Right atrium auricular region (tissue), 2 donors: Measurements from ENCODE around the gene KIF2C. TPM values are rescaled to one million over a fixed set of nuclear protein-coding genes. Genes with fewer than 3 reads are reported as not detected.

ENCODE experiments used
- DNase-seq: peaks from one replicate; pipeline ENCODE4 v3.0.0-alpha.2; 2019; ENCODE audit warnings: low spot score
- H3K27ac ChIP-seq, 2 donors: fragments of 200-600 bp; sonication (generic); 1 replicate in 1 of 2; 2 replicates in 1 of 2; pipeline ENCODE4 v1.5.1; 2016 to 2019
- H3K27me3 ChIP-seq, 2 donors: fragments of 200-600 bp; sonication (generic); one replicate each; pipeline versions ENCODE4 v1.5.1 to v1.6.0; 2017 to 2019
- H3K36me3 ChIP-seq: fragments of 200-600 bp; sonication (generic); one replicate; pipeline ENCODE4 v1.5.1; 2016
- H3K4me1 ChIP-seq, 2 donors: fragments of 200-600 bp; sonication (generic); one replicate each; pipeline versions ENCODE4 v1.5.1 to v1.6.0; 2017 to 2019
- H3K4me3 ChIP-seq, 2 donors: fragments of 200-600 bp; sonication (generic); 1 replicate in 1 of 2; 2 replicates in 1 of 2; pipeline ENCODE4 v1.5.1; 2017 to 2019; ENCODE audit warnings: mild to moderate bottlenecking in 1 of 2, moderate library complexity in 1 of 2
- H3K9me3 ChIP-seq, 2 donors: fragments of 200-600 bp; sonication (generic); one replicate each; pipeline ENCODE4 v1.5.1; 2019
- total RNA-seq, 2 donors: library from RNA; depleted of rRNA; stranded (reverse); fragments of >200 nt; gene quantifications; one replicate each; pipeline ENCODE4 v1.1.0, GENCODE V29; 2016
- TF ChIP-seq, protein P1 (sequence below), 2 donors: fragments of 200-600 bp; sonication (generic); IDR thresholded peaks; one replicate each; pipeline ENCODE4 v1.5.1; 2019; ENCODE audit warnings: antibody characterized with exemption in 2 of 2

The KIF2C gene
- total RNA-seq, 2 donors from 2014 or later, result 0.67 to 1.3 TPM

DNA sequence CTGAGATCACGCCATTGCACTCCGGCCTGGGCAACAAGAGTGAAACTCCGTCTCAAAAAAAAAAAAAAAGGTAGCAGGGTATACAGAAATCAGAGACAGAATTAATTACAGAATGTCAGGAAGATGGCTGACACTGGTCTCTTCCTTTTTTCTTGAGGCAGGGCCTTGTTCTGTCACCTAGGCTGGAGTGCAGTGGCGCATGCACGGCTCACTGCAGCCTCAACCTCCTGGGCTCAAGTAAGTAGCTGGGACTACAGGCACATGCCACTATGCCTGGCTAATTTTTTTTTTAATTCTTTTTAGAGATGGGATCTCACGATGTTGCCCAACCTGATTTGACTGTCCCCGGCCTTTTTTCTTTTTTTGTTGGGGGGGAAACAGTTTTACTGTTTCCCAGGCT is 25.1 kb upstream of the KIF2C start:
- no peak overlapping the region for H3K4me3 ChIP-seq
- no peak overlapping the region for H3K27ac ChIP-seq
- H3K27me3 ChIP-seq, result no peaks in the 10 kb centered on the region
- peaks cover 0 to 6% of the 10 kb centered on the region in 2 donors for H3K4me1 ChIP-seq
- no peaks in the 10 kb centered on the region for H3K9me3 ChIP-seq
- TF ChIP-seq, protein P1, sequence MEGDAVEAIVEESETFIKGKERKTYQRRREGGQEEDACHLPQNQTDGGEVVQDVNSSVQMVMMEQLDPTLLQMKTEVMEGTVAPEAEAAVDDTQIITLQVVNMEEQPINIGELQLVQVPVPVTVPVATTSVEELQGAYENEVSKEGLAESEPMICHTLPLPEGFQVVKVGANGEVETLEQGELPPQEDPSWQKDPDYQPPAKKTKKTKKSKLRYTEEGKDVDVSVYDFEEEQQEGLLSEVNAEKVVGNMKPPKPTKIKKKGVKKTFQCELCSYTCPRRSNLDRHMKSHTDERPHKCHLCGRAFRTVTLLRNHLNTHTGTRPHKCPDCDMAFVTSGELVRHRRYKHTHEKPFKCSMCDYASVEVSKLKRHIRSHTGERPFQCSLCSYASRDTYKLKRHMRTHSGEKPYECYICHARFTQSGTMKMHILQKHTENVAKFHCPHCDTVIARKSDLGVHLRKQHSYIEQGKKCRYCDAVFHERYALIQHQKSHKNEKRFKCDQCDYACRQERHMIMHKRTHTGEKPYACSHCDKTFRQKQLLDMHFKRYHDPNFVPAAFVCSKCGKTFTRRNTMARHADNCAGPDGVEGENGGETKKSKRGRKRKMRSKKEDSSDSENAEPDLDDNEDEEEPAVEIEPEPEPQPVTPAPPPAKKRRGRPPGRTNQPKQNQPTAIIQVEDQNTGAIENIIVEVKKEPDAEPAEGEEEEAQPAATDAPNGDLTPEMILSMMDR (IDR thresholded peaks at IDR 0.05), result no peak
- no peak for DNase-seq
- H3K36me3 ChIP-seq, result no peaks in the 10 kb centered on the region

DNA sequence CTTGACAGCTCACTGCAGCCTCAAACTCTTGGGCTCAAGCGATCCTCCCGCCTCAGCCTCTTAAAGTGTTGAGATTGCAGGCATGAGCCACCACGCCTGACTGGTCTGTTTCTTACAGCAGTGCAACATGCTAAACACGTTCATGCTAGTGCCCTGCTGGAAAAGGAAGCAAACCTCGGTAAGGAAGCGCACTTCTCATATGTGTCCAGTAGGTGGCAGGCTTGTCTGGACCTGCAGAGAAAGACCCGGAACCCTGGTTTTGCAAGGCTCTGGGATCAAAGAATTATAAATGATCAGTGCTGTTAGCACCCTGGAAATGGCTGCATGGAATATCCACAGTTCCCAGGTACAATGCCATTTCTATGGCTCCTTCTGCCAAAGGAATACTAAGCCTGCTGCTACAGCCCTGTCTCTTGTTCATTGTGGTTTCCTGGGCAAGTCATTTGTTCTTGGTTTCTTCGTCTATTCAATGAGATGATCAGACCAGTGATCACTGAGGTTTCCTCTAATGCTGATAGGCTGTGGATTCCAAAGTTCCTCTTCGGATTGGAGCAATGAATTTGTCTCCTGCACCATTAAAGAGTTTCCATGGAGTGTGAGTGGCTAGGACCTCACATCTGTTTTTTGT is 24.6 kb upstream of the KIF2C start:
- peak; percentile 81 for DNase-seq

DNA sequence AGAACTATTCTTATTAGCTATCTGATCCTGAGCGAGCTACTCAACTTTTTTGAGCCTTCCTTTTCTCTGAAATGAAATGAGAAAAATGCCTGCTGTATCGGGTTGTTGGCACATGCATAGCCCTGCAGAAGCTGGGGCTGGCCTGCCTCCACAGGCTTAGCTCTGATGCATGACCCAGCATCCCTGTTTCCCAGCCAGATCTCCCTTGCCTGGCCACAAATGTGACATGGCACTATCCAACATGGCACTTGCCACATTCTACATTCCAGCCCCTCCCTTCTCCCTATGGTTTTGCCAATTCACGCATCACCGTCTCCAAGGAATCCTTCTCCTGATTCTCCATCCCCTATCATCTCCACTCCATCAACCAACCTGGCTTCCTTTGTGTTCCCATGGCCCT is 22.5 kb upstream of the KIF2C start:
- no peaks in the 10 kb centered on the region for H3K36me3 ChIP-seq
- peaks cover 0 to 6% of the 10 kb centered on the region in 2 donors for H3K4me1 ChIP-seq
- no peak overlapping the region for H3K27ac ChIP-seq
- no peak for DNase-seq
- no peaks in the 10 kb centered on the region for H3K27me3 ChIP-seq
- TF ChIP-seq, protein P1 (IDR thresholded peaks at IDR 0.05), result no peak
- H3K9me3 ChIP-seq, result no peaks in the 10 kb centered on the region
- no peak overlapping the region for H3K4me3 ChIP-seq

More for the DNA sequence above, 24.6 kb upstream of the KIF2C start:
- TF ChIP-seq, protein P1 (IDR thresholded peaks at IDR 0.05), result peak; percentile 90 to 91
- no peak overlapping the region for H3K27ac ChIP-seq
- H3K27me3 ChIP-seq, result no peaks in the 10 kb centered on the region
- H3K4me3 ChIP-seq, result no peak overlapping the region
- no peaks in the 10 kb centered on the region for H3K36me3 ChIP-seq
- H3K4me1 ChIP-seq, result peaks cover 0 to 6% of the 10 kb centered on the region in 2 donors
- no peaks in the 10 kb centered on the region for H3K9me3 ChIP-seq

DNA sequence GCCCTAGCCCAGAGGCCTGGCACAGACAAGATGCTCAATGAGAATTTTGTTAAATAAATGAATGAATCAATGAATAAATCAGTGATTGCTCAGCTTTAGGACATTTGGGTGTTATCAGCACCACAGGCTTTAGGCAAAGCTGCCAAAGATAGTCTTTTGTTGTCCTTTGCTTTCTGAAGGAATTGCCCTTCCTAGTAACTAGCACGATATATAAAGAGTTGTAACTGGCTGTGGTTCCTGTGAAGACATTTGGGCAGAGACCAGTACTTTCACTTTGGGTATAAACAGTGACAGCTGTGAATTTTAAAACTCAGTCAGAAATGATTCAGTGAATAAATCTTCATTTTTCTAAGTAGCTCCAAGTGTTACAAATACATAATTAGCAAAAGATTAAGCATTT is 22.0 kb upstream of the KIF2C start:
- H3K27ac ChIP-seq, result no peak overlapping the region
- TF ChIP-seq, protein P1 (IDR thresholded peaks at IDR 0.05), result no peak
- H3K4me1 ChIP-seq, result peaks cover 0 to 6% of the 10 kb centered on the region in 2 donors

DNA sequence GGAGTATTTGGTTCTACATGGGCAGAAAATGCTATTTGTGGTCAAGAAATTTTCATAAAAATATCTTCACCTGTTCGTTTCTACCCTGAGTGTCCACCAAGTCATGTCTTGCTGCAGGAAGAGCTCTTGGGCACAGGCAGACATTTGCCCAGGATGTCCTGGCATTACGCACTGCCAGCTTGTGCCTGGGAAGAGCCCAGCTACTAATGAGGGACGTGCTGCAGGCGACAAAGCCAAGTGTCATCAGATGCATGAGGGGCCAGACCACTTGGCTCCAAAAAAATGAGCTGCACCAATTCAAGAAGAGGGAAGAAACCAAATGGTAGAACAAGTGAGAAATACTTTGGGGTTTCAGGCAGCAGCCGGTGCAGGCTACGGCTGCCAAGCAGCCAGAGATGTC is 21.5 kb upstream of the KIF2C start:
- Histone ChIP-seq H3K4me3 (no peak overlapping the region), H3K9me3 (no peaks in the 10 kb centered on the region), H3K4me1 (peaks cover 0 to 6% of the 10 kb centered on the region in 2 donors), H3K36me3 (no peaks in the 10 kb centered on the region), H3K27ac (no peak overlapping the region), H3K27me3 (no peaks in the 10 kb centered on the region)
- TF ChIP-seq, protein P1 (IDR thresholded peaks at IDR 0.05), result no peak
- DNase-seq, result no peak

More for the DNA sequence above, 22.0 kb upstream of the KIF2C start:
- no peaks in the 10 kb centered on the region for H3K9me3 ChIP-seq
- H3K36me3 ChIP-seq, result no peaks in the 10 kb centered on the region
- no peaks in the 10 kb centered on the region for H3K27me3 ChIP-seq
- H3K4me3 ChIP-seq, result no peak overlapping the region
- no peak for DNase-seq

DNA sequence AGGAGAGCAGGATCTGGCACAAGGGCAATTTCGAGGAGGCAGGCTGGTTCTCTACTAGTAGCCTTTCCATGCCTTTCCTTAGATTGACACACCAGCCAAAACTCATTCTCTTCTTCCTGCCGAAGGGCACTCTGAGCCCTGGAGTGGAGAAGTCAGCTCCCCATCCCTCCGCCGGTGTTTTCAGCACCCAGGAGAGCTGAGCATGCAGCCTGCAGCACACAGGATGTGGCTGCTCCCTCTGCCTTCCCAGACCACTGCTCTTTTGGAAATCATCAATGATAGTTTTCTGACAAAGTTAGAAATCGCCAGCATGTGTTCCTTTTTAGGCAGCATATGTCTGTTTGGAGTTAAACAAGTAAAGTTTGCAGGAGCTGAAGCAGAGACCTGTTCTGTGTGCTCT is 20.3 kb upstream of the KIF2C start:
- DNase-seq, result no peak
- Histone ChIP-seq H3K4me3 (no peak overlapping the region), H3K4me1 (peaks cover 0 to 6% of the 10 kb centered on the region in 2 donors)

More for the DNA sequence above, 20.3 kb upstream of the KIF2C start:
- no peaks in the 10 kb centered on the region for H3K27me3 ChIP-seq
- no peaks in the 10 kb centered on the region for H3K36me3 ChIP-seq
- H3K9me3 ChIP-seq, result no peaks in the 10 kb centered on the region
- H3K27ac ChIP-seq, result no peak overlapping the region
- TF ChIP-seq, protein P1 (IDR thresholded peaks at IDR 0.05), result no peak
